HG03045 (cell line): ENCODE results near the gene DOCK3.
"Not testable (repeated sequence)": the region's sequence is repeated elsewhere in the genome, so short reads cannot be mapped to it uniquely, and the experiment has no call there.

Experiments used
- ATAC-seq: cut with Tn5 transposase; IDR thresholded peaks from one replicate; pipeline ENCODE4 v1.9.1; 2021; ENCODE audit warnings: mild to moderate bottlenecking, moderate library complexity; ENCODE audit not compliant: unreplicated experiment

Gene DOCK3

GRCh38 chr3:51283421-51283820, 608.7 kb downstream of the DOCK3 start:
- no peak for ATAC-seq

GRCh38 chr3:51295625-51296024, 620.9 kb downstream of the DOCK3 start:
- ATAC-seq, result peak; percentile 67

GRCh38 chr3:51297333-51297732, 622.6 kb downstream of the DOCK3 start:
- no peak for ATAC-seq

GRCh38 chr3:51304230-51304629, 629.5 kb downstream of the DOCK3 start:
- no peak for ATAC-seq

- ATAC-seq, result no peak
Measured at GRCh38 chr3:51306093-51306492, 631.4 kb downstream of the DOCK3 start.

GRCh38 chr3:51307458-51307857, 632.7 kb downstream of the DOCK3 start:
- no peak for ATAC-seq

GRCh38 chr3:51307945-51308607, 633.3 kb downstream of the DOCK3 start:
- ATAC-seq, result not testable (repeated sequence)

GRCh38 chr3:51311055-51311454, 636.3 kb downstream of the DOCK3 start:
- no peak for ATAC-seq

- ATAC-seq, result no peak
Measured at GRCh38 chr3:51328206-51328605, 653.5 kb downstream of the DOCK3 start.

- no peak for ATAC-seq
Measured at GRCh38 chr3:51330046-51330445, 655.3 kb downstream of the DOCK3 start.

- ATAC-seq, result no peak
Measured at GRCh38 chr3:51332156-51332555, 657.4 kb downstream of the DOCK3 start.

- no peak for ATAC-seq
Measured at GRCh38 chr3:51333021-51333420, 658.3 kb downstream of the DOCK3 start.

GRCh38 chr3:51336261-51336660, 661.5 kb downstream of the DOCK3 start:
- ATAC-seq, result no peak

- no peak for ATAC-seq
Measured at GRCh38 chr3:51337666-51338065, 662.9 kb downstream of the DOCK3 start.

- no peak for ATAC-seq
Measured at GRCh38 chr3:51338632-51339031, 663.9 kb downstream of the DOCK3 start.

- ATAC-seq, result no peak
Measured at GRCh38 chr3:51340013-51340829, 665.5 kb downstream of the DOCK3 start.

- ATAC-seq, result no peak
Measured at GRCh38 chr3:51340989-51341636, 666.4 kb downstream of the DOCK3 start.

- no peak for ATAC-seq
Measured at GRCh38 chr3:51343918-51344687, 669.4 kb downstream of the DOCK3 start.

GRCh38 chr3:51350751-51351150, 676.0 kb downstream of the DOCK3 start:
- no peak for ATAC-seq

- no peak for ATAC-seq
Measured at GRCh38 chr3:51353131-51353530, 678.4 kb downstream of the DOCK3 start.

GRCh38 chr3:51353691-51354090, 679.0 kb downstream of the DOCK3 start:
- no peak for ATAC-seq
